Endothelial cell of umbilical vein (primary cell): ENCODE results near the gene USP34. TPM values are rescaled to one million over a fixed set of nuclear protein-coding genes. Genes with fewer than 3 reads are reported as not detected.

ENCODE experiments used
- BruUV-seq: library from RNA; stranded (reverse); fragments of 400-500 nt; replicated peaks from 2 replicates; lab custom pipeline; 2021; lab: Mats Ljungman, UMichigan
- CTCF ChIA-PET: fragments of 300-600, 350-600 bp; sonication (Branson Sonifier 250); formaldehyde crosslinking; loops from one replicate; lab custom pipeline; 2021; ENCODE audit warnings: antibody characterized with exemption, inconsistent platforms; lab: Charles Lee
- POLR2A ChIA-PET: fragments of 300-600, 350-600 bp; sonication (Branson Sonifier 250); formaldehyde crosslinking; loops from one replicate; lab custom pipeline; 2021; ENCODE audit warnings: antibody characterized with exemption, inconsistent platforms; lab: Charles Lee
- DNase-seq: peaks from one replicate; pipeline ENCODE4 v3.0.0-alpha.2; 2011; ENCODE audit warnings: low read depth, low spot score
- FAIRE-seq: peaks from 2 replicates; lab custom pipeline; 2011; peaks lifted over from hg19 to GRCh38; lab: Jason Lieb, UNC
- H2AFZ ChIP-seq: 2 replicates; pipeline ENCODE4 v1.6.0; 2012; ENCODE audit warnings: low read depth, low read length, control low read depth, inconsistent platforms
- H3K27ac ChIP-seq: 2 replicates; pipeline ENCODE4 v1.5.1; 2011; ENCODE audit warnings: low read depth, mild to moderate bottlenecking, control low read depth, low read length, moderate library complexity; ENCODE audit not compliant: insufficient read depth
- H3K27me3 ChIP-seq, 2 experiments: 2 replicates each; pipeline versions ENCODE4 v1.6.0 to v1.6.1; 2011; ENCODE audit warnings: low read length in 2 of 2, mixed read lengths in 1 of 2; ENCODE audit not compliant: control insufficient read depth in 2 of 2, insufficient read depth in 2 of 2
- H3K36me3 ChIP-seq, 2 experiments: 2 replicates in 1 of 2; 3 replicates in 1 of 2; pipeline ENCODE4 v1.5.1; 2011; ENCODE audit warnings: low read length in 2 of 2, mild to moderate bottlenecking in 1 of 2, moderate library complexity in 1 of 2; ENCODE audit not compliant: control insufficient read depth in 2 of 2, insufficient read depth in 2 of 2; ENCODE audit errors: extremely low read depth in 1 of 2
- H3K4me1 ChIP-seq: 3 replicates; pipeline ENCODE4 v1.5.1; 2011; ENCODE audit warnings: mild to moderate bottlenecking, low read length; ENCODE audit not compliant: control insufficient read depth, insufficient read depth; ENCODE audit errors: extremely low read depth
- H3K4me2 ChIP-seq: 2 replicates; pipeline ENCODE4 v1.6.1; 2011; ENCODE audit warnings: low read length, control low read depth, mixed read lengths; ENCODE audit not compliant: insufficient read depth
- H3K4me3 ChIP-seq, 3 experiments: fragments of 200-600 bp in 1 of 3; sonication (generic), shearing (Covaris generic) in 1 of 3; replicated peaks in 1 of 3; 2 replicates each; pipeline ENCODE4 v1.5.1; 2011 to 2016; ENCODE audit warnings: control low read depth in 3 of 3, low read length in 3 of 3, mild to moderate bottlenecking in 2 of 3, inconsistent platforms in 1 of 3, low read depth in 1 of 3, moderate library complexity in 1 of 3; ENCODE audit not compliant: insufficient read depth in 1 of 3
- H3K79me2 ChIP-seq: 2 replicates; pipeline ENCODE4 v1.6.0; 2012; ENCODE audit warnings: low read length, inconsistent platforms; ENCODE audit not compliant: control insufficient read depth, insufficient read depth
- H3K9ac ChIP-seq: replicated peaks from 2 replicates; pipeline ENCODE3; 2011; ENCODE audit warnings: low read length, control low read depth; ENCODE audit not compliant: insufficient read depth; ENCODE audit errors: extremely low read depth
- H3K9me1 ChIP-seq: replicated peaks from 3 replicates; pipeline ENCODE4 v1.6.0; 2011; ENCODE audit warnings: mild to moderate bottlenecking, low read length; ENCODE audit not compliant: control insufficient read depth, insufficient read depth; ENCODE audit errors: extremely low read depth
- H3K9me3 ChIP-seq: replicated peaks from 2 replicates; pipeline ENCODE4 v1.5.1; 2012; ENCODE audit warnings: low read length, inconsistent platforms; ENCODE audit not compliant: control insufficient read depth, insufficient read depth
- H4K20me1 ChIP-seq: replicated peaks from 2 replicates; pipeline ENCODE3; 2011; ENCODE audit warnings: mild to moderate bottlenecking, low read length; ENCODE audit not compliant: control insufficient read depth, insufficient read depth; ENCODE audit errors: extremely low read depth
- EZH2 ChIP-seq: IDR thresholded peaks from 2 replicates; pipeline ENCODE4 v1.6.1; 2012; ENCODE audit warnings: borderline replicate concordance, low read depth, mild to moderate bottlenecking, moderate library complexity, low read length, inconsistent platforms; ENCODE audit not compliant: severe bottlenecking
- FOS ChIP-seq: IDR thresholded peaks from 2 replicates; pipeline ENCODE4 v1.6.1; 2011; ENCODE audit warnings: mild to moderate bottlenecking, low read length, moderate library complexity, borderline replicate concordance; ENCODE audit not compliant: insufficient read depth
- GATA2 ChIP-seq: IDR thresholded peaks from 2 replicates; pipeline ENCODE4 v1.7.0; 2011; ENCODE audit warnings: low read depth, mild to moderate bottlenecking, moderate library complexity, mixed read lengths, low read length; ENCODE audit not compliant: insufficient read length, insufficient read depth
- JUN ChIP-seq: IDR thresholded peaks from 2 replicates; pipeline ENCODE4 v1.6.1; 2011; ENCODE audit warnings: borderline replicate concordance, low read depth; ENCODE audit not compliant: insufficient read length, insufficient read depth
- MYC ChIP-seq: IDR thresholded peaks from one replicate; pipeline ENCODE4 v1.6.1; 2011; ENCODE audit warnings: mild to moderate bottlenecking, low read depth, low read length
- POLR2A ChIP-seq: IDR thresholded peaks from 2 replicates; pipeline ENCODE4 v1.6.1; 2012; ENCODE audit warnings: low read depth, mild to moderate bottlenecking, control low read depth, low read length
- POLR2AphosphoS5 ChIP-seq: IDR thresholded peaks from 2 replicates; pipeline ENCODE4 v1.6.1; 2012; ENCODE audit warnings: low read depth, mild to moderate bottlenecking, control low read depth, low read length, moderate library complexity; ENCODE audit not compliant: insufficient read depth
- dilution Hi-C: fragments of 300-500 bp; cut with MboI; formaldehyde crosslinking; loops from one replicate; pipeline ENCODE4 v1.15.0; 2019; ENCODE audit warnings: low sequenced_read_pairs; ENCODE audit not compliant: extremely low pct_ligation_motif_present
- intact Hi-C: fragments of 100-400 bp; cut with micrococcal nuclease; formaldehyde crosslinking; loops from one replicate; pipeline ENCODE4 v1.10.0; 2022
- polyA plus RNA-seq, 4 experiments: library from polyadenylated mRNA; depleted of rRNA in 3 of 4; stranded (reverse) in 3 of 4; unstranded in 1 of 4; fragments of >200 nt; gene quantifications; 2 replicates each; pipeline versions ENCODE4 v1.2.1 to v1.2.3, GENCODE V29; 2011 to 2012; ENCODE audit warnings: missing spikeins in 1 of 4
- total RNA-seq: library from RNA; stranded (reverse); gene quantifications from 2 replicates; pipeline ENCODE4 v1.2.3, GENCODE V29; 2021
- TF ChIP-seq, protein P1 (sequence below): IDR thresholded peaks from 2 replicates; pipeline ENCODE4 v1.6.1; 2011; ENCODE audit not compliant: insufficient read depth, insufficient read length
- TF ChIP-seq, protein P2 (sequence below), 2 donors: IDR thresholded peaks; 1 replicate in 1 of 2; 2 replicates in 1 of 2; pipeline ENCODE4 v1.5.1; 2011; ENCODE audit warnings: low read length in 2 of 2, mild to moderate bottlenecking in 2 of 2, moderate library complexity in 2 of 2, control low read depth in 1 of 2, inconsistent platforms in 1 of 2, low read depth in 1 of 2; ENCODE audit not compliant: insufficient read depth in 1 of 2; ENCODE audit errors: extremely low read depth in 1 of 2

The USP34 gene
- total and polyA plus RNA-seq, 2 donors (not counting 3 experiments of a cell fraction or from before 2014, with no cell fraction given): 46.3 to 96.9 TPM

DNA sequence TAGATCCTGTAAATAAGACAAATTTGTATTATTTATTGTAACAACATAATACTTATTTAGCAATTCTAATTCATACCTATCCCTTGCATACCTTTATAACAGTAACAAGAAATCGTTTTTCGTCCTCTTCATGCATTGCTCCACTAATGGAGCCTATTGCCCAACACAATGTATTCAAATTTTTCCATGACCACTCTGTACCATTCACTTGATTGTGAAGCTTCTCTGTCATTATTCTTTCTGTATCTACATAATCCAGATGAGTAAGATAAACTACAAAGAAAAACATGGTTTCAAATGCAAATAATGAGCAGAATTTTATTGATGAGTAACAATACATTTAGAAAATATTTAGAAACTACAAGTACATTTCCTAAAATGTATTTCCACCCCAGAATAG is 21.6 kb upstream of the USP34 start:
- no peaks in the 10 kb centered on the region for H3K9me3 ChIP-seq
- no peaks in the 10 kb centered on the region for H4K20me1 ChIP-seq
- TF ChIP-seq EZH2 (no peak), POLR2AphosphoS5 (no peak), GATA2 (no peak), FOS (no peak), POLR2A (no peak)
- TF ChIP-seq, protein P1, sequence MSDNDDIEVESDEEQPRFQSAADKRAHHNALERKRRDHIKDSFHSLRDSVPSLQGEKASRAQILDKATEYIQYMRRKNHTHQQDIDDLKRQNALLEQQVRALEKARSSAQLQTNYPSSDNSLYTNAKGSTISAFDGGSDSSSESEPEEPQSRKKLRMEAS: no peak
- CTCF ChIA-PET: interaction anchor here (1.3 kb wide), 1 partner anchor 23 kb away, joined by 3 read pairs; no protein-coding TSS in a partner anchor
- no TSS peak for BruUV-seq
- H2AFZ ChIP-seq: no peak overlapping the region
- POLR2A ChIA-PET: no interaction called here
- H3K27ac ChIP-seq: no peak overlapping the region
- peaks cover 3% of the 10 kb centered on the region for H3K4me1 ChIP-seq
- H3K79me2 ChIP-seq: peaks cover 22% of the 10 kb centered on the region
- DNase-seq: no peak
- no peak overlapping the region for H3K4me2 ChIP-seq
- FAIRE-seq: no peak
- H3K9ac ChIP-seq: no peak overlapping the region
- no peak overlapping the region for H3K4me3 ChIP-seq
- dilution Hi-C loops: no loop called here
- H3K27me3 ChIP-seq: no peaks in the 10 kb centered on the region
- H3K36me3 ChIP-seq: peaks cover 22 to 31% of the 10 kb centered on the region in 2 experiments
- no peaks in the 10 kb centered on the region for H3K9me1 ChIP-seq
- intact Hi-C loops: no loop called here

DNA sequence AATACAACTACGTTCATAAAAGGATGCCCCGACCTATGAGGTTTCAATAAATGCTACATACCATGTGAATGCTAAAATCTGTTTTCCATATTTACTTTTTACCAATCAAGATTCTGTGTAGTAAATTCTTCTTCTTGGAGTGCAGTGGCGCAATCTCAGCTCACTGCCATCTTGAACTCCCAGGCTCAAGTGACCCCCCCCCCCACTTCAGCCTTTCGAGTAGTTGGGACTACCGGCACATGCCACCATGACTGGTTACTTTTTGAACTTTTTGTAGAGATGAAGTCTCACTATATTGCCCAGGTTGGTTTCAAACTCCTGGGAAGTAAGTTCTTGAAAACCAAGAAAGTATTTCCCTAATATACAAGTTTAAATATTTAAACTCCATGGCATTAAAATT is 14.4 kb upstream of the USP34 start:
- no peak overlapping the region for H2AFZ ChIP-seq
- no TSS peak for BruUV-seq
- DNase-seq (no peak), FAIRE-seq (no peak)
- TF ChIP-seq GATA2 (no peak), POLR2A (no peak), MYC (no peak), EZH2 (no peak), POLR2AphosphoS5 (no peak), FOS (no peak), JUN (no peak)
- TF ChIP-seq, protein P2, sequence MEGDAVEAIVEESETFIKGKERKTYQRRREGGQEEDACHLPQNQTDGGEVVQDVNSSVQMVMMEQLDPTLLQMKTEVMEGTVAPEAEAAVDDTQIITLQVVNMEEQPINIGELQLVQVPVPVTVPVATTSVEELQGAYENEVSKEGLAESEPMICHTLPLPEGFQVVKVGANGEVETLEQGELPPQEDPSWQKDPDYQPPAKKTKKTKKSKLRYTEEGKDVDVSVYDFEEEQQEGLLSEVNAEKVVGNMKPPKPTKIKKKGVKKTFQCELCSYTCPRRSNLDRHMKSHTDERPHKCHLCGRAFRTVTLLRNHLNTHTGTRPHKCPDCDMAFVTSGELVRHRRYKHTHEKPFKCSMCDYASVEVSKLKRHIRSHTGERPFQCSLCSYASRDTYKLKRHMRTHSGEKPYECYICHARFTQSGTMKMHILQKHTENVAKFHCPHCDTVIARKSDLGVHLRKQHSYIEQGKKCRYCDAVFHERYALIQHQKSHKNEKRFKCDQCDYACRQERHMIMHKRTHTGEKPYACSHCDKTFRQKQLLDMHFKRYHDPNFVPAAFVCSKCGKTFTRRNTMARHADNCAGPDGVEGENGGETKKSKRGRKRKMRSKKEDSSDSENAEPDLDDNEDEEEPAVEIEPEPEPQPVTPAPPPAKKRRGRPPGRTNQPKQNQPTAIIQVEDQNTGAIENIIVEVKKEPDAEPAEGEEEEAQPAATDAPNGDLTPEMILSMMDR (IDR thresholded peaks at IDR 0.05; ENCODE audit: extremely low read depth in 1 of 2, insufficient read depth in 1 of 2, low read depth in 1 of 2, low read length in 2 of 2): no peak
- TF ChIP-seq, protein P1: no peak
- POLR2A ChIA-PET: interaction anchor here (0.8 kb wide), 1 partner anchor 133 kb away, joined by 5 read pairs; no protein-coding TSS in a partner anchor
- H3K9me3 ChIP-seq: no peaks in the 10 kb centered on the region
- peaks cover 8 to 26% of the 10 kb centered on the region in 2 experiments for H3K36me3 ChIP-seq
- H3K4me3 ChIP-seq: no peak overlapping the region
- no peaks in the 10 kb centered on the region for H3K27me3 ChIP-seq
- peaks cover 5% of the 10 kb centered on the region for H4K20me1 ChIP-seq
- H3K27ac ChIP-seq: no peak overlapping the region
- no peaks in the 10 kb centered on the region for H3K4me1 ChIP-seq
- dilution Hi-C loops (no loop called here), intact Hi-C loops (no loop called here)
- H3K9ac ChIP-seq: no peak overlapping the region
- no peaks in the 10 kb centered on the region for H3K9me1 ChIP-seq
- peaks cover 20% of the 10 kb centered on the region for H3K79me2 ChIP-seq
- CTCF ChIA-PET: interaction anchor here (0.6 kb wide), 1 partner anchor 65 kb away, joined by 3 read pairs; no protein-coding TSS in a partner anchor
- H3K4me2 ChIP-seq: no peak overlapping the region
